GM19099 (cell line): Measurements from ENCODE around the gene DNAH2.

Experiments used
- POLR2A ChIP-seq: IDR thresholded peaks from 3 replicates; pipeline ENCODE4 v1.6.1; 2011; ENCODE audit warnings: low read depth; ENCODE audit not compliant: insufficient read length; ENCODE audit errors: extremely low read depth

Gene DNAH2

GRCh38 chr17:7867881-7868329 lies 150.4 kb downstream of the DNAH2 start:
- TF ChIP-seq POLR2A = no peak

GRCh38 chr17:7873051-7873450 lies 155.5 kb downstream of the DNAH2 start:
- no peak for TF ChIP-seq POLR2A

- TF ChIP-seq POLR2A = no peak
Observed at GRCh38 chr17:7875804-7876370, 158.3 kb downstream of the DNAH2 start.

- no peak for TF ChIP-seq POLR2A
Observed at GRCh38 chr17:7878234-7878633, 160.7 kb downstream of the DNAH2 start.

GRCh38 chr17:7880076-7880868 lies 162.7 kb downstream of the DNAH2 start:
- peak; percentile 38 for TF ChIP-seq POLR2A

- no peak for TF ChIP-seq POLR2A
Observed at GRCh38 chr17:7881276-7882054, 163.9 kb downstream of the DNAH2 start.

- peak; percentile 17 for TF ChIP-seq POLR2A
Observed at GRCh38 chr17:7882068-7882467, 164.5 kb downstream of the DNAH2 start.

- TF ChIP-seq POLR2A = no peak
Observed at GRCh38 chr17:7882629-7883028, 165.1 kb downstream of the DNAH2 start.
